ENCODE data around the gene ZP2. TPM values are rescaled to one million over a fixed set of nuclear protein-coding genes. Genes with fewer than 3 reads are reported as not detected.
A peak's percentile ranks its signal among the peaks of the same experiment; 100 is the strongest.

The ZP2 gene
- total RNA-seq, 1 experiment from 2014 or later = not detected

GRCh38 chr16:21161211-21161610, 50.2 kb downstream of the ZP2 start:
- no peak for DNase-seq
- no peaks in the 10 kb centered on the region for H3K4me1 Mint-ChIP-seq (ENCODE audit: low read depth, unreplicated experiment)
- BruUV-seq (replicated peaks) = no TSS peak
- no peaks in the 10 kb centered on the region for H3K9me3 ChIP-seq
- no peaks in the 10 kb centered on the region for H3K4me1 ChIP-seq
- H3K4me3 Mint-ChIP-seq (ENCODE audit: unreplicated experiment) = no peak overlapping the region
- ChIA-PET POLR2A (no interaction called here), CTCF (no interaction called here)
- TF ChIP-seq CTCF (IDR thresholded peaks at IDR 0.05; ENCODE audit: insufficient read depth in 1 of 2, low read depth in 1 of 2, low read length in 1 of 2, severe bottlenecking in 1 of 2, unreplicated experiment in 1 of 2) = no peak
- no peaks in the 10 kb centered on the region for H3K27me3 ChIP-seq (replicated peaks; ENCODE audit: control insufficient read depth, insufficient read depth, low read length)
- H3K36me3 ChIP-seq (ENCODE audit: control insufficient read depth, insufficient read depth, low read length) = no peaks in the 10 kb centered on the region
- intact Hi-C loops (cut with micrococcal nuclease; ENCODE audit: unreplicated experiment) = no loop called here
- H3K36me3 Mint-ChIP-seq (ENCODE audit: insufficient read depth, unreplicated experiment) = peaks cover 22% of the 10 kb centered on the region
- no peak overlapping the region for H3K27ac Mint-ChIP-seq (ENCODE audit: unreplicated experiment)
- no peaks in the 10 kb centered on the region for H3K9me3 Mint-ChIP-seq (ENCODE audit: unreplicated experiment)
- H3K27me3 Mint-ChIP-seq (ENCODE audit: insufficient read depth, unreplicated experiment) = no peaks in the 10 kb centered on the region
- H3K4me3 ChIP-seq (ENCODE audit: low read depth, low read length) = no peak overlapping the region

DNA sequence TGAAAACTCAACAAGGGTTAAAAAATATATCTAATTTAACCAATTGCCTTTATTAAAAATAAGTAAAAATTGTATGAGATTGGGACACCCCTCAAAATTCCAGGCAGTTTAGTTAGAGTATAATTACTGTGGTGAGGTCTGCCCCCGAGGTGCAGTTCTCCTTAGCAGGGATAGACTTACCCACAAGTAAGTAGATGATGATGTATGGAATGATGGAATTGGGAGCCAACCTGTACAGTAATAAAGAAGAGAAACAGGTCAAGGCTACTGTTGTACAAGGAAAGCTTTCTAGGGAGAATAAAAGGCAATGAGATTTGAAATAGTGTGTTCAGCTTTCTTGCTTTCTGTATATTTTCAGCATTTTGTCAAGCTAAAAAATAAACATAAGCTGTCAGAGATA, 51.1 kb downstream of the ZP2 start:
- Histone ChIP-seq H3K4me3 (ENCODE audit: low read depth, low read length) (no peak overlapping the region), H3K27me3 (replicated peaks; ENCODE audit: control insufficient read depth, insufficient read depth, low read length) (no peaks in the 10 kb centered on the region), H3K4me1 (no peaks in the 10 kb centered on the region), H3K9me3 (no peaks in the 10 kb centered on the region), H3K36me3 (ENCODE audit: control insufficient read depth, insufficient read depth, low read length) (no peaks in the 10 kb centered on the region)
- CTCF ChIA-PET = no interaction called here
- H3K36me3 Mint-ChIP-seq (ENCODE audit: insufficient read depth, unreplicated experiment) = peaks cover 22% of the 10 kb centered on the region
- no peaks in the 10 kb centered on the region for H3K9me3 Mint-ChIP-seq (ENCODE audit: unreplicated experiment)
- H3K4me3 Mint-ChIP-seq (ENCODE audit: unreplicated experiment) = no peak overlapping the region
- H3K4me1 Mint-ChIP-seq (ENCODE audit: low read depth, unreplicated experiment) = no peaks in the 10 kb centered on the region
- H3K27ac Mint-ChIP-seq (ENCODE audit: unreplicated experiment) = no peak overlapping the region
- TF ChIP-seq CTCF (IDR thresholded peaks at IDR 0.05; ENCODE audit: insufficient read depth in 1 of 2, low read depth in 1 of 2, low read length in 1 of 2, severe bottlenecking in 1 of 2, unreplicated experiment in 1 of 2) = no peak
- no peaks in the 10 kb centered on the region for H3K27me3 Mint-ChIP-seq (ENCODE audit: insufficient read depth, unreplicated experiment)
- intact Hi-C loops (cut with micrococcal nuclease; ENCODE audit: unreplicated experiment) = no loop called here
- no peak for DNase-seq
- BruUV-seq (replicated peaks) = no TSS peak
- POLR2A ChIA-PET = no interaction called here

DNA sequence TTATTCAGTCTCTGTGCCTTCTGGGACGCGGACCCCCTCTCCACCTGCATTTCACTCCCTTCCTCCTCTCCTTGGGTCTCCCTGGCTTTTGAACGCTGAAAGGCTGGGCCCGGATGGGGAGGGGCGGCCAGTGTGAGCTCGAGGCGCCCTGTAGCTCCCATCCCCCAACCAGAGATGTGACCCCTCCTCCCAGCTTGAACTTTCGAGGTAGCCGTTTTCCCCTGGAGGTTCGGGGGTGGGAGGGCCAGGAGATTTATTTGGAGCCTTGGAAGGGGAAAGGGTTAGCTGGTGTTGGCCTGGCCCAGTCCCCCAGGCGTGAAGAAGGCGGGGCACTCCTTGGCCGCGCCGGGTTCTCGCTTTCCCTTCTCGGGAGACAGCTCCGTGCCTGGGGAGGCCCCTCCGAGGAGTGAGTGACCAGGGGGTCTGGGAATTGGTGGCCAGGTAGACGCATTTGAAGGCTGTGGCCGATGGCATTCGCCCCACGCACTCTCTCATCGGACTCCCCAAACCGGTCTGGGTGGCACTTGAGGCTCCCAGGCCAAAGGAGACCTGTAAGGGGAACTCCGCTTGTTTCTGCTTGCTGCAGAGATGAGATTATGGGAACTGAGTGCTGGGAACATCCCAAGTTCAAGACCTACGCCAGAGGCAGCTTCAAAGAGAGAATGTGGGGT, 52.0 kb downstream of the ZP2 start:
- no peaks in the 10 kb centered on the region for H3K9me3 Mint-ChIP-seq (ENCODE audit: unreplicated experiment)
- no peaks in the 10 kb centered on the region for H3K4me1 Mint-ChIP-seq (ENCODE audit: low read depth, unreplicated experiment)
- Histone ChIP-seq H3K27me3 (replicated peaks; ENCODE audit: control insufficient read depth, insufficient read depth, low read length) (no peaks in the 10 kb centered on the region), H3K4me3 (ENCODE audit: low read depth, low read length) (peak overlapping the region; percentile 74), H3K36me3 (ENCODE audit: control insufficient read depth, insufficient read depth, low read length) (no peaks in the 10 kb centered on the region), H3K9me3 (no peaks in the 10 kb centered on the region), H3K4me1 (no peaks in the 10 kb centered on the region)
- no TSS peak for BruUV-seq (replicated peaks)
- no peak overlapping the region for H3K27ac Mint-ChIP-seq (ENCODE audit: unreplicated experiment)
- peaks cover 16% of the 10 kb centered on the region for H3K36me3 Mint-ChIP-seq (ENCODE audit: insufficient read depth, unreplicated experiment)
- CTCF ChIA-PET = interaction anchor here (0.7 to 1.5 kb wide), 3 partner anchors 29 to 142 kb away, joined by 3 to 9 read pairs (median 3); no protein-coding TSS in a partner anchor
- intact Hi-C loops (cut with micrococcal nuclease; ENCODE audit: unreplicated experiment) = loop anchor here (5.0 kb wide), 1 partner anchor 307 kb away; no protein-coding TSS in a partner anchor
- H3K27me3 Mint-ChIP-seq (ENCODE audit: insufficient read depth, unreplicated experiment) = no peaks in the 10 kb centered on the region
- POLR2A ChIA-PET = no interaction called here
- DNase-seq = peak; percentile 50 to 59
- H3K4me3 Mint-ChIP-seq (ENCODE audit: unreplicated experiment) = peak overlapping the region; percentile 99
- TF ChIP-seq CTCF (IDR thresholded peaks at IDR 0.05; ENCODE audit: insufficient read depth in 1 of 2, low read depth in 1 of 2, low read length in 1 of 2, severe bottlenecking in 1 of 2, unreplicated experiment in 1 of 2) = no peak

All from Caco-2 (cell line).